C4-2B (cell line): Measurements from ENCODE around the gene ERAS.

Experiments used
- ZFX ChIP-seq: fragments of 450-650 bp; IDR thresholded peaks from 2 replicates; pipeline ENCODE4 v1.6.1; 2017
- TF ChIP-seq, protein P1 (sequence below): fragments of 450-650 bp; conservative IDR thresholded peaks from 2 replicates; pipeline ENCODE4 v1.5.1; 2017; ENCODE audit warnings: mild to moderate bottlenecking

DNA sequence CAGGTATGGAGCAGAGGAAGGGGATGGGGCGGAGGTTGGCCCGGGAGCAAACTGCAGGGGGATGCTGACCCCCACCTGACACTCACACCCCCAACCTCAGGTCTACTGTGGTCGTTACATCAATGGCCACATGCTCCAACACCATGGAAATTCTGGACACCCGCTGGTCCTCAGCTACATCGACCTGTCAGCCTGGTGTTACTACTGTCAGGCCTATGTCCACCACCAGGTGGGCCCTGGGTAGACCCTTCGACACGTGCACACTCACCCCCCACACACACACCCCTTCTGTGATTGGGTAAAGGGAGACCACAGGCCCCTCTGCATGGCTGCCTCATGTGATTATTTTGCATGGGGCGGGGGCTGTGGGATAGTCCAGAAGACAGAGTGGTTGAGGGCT is 2.2 kb upstream of the ERAS start:
- TF ChIP-seq, protein P1, sequence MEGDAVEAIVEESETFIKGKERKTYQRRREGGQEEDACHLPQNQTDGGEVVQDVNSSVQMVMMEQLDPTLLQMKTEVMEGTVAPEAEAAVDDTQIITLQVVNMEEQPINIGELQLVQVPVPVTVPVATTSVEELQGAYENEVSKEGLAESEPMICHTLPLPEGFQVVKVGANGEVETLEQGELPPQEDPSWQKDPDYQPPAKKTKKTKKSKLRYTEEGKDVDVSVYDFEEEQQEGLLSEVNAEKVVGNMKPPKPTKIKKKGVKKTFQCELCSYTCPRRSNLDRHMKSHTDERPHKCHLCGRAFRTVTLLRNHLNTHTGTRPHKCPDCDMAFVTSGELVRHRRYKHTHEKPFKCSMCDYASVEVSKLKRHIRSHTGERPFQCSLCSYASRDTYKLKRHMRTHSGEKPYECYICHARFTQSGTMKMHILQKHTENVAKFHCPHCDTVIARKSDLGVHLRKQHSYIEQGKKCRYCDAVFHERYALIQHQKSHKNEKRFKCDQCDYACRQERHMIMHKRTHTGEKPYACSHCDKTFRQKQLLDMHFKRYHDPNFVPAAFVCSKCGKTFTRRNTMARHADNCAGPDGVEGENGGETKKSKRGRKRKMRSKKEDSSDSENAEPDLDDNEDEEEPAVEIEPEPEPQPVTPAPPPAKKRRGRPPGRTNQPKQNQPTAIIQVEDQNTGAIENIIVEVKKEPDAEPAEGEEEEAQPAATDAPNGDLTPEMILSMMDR = no peak
- TF ChIP-seq ZFX = no peak
